HepG2 (cell line): ENCODE data around the gene OR2T33. TPM values are rescaled to one million over a fixed set of nuclear protein-coding genes. Genes with fewer than 3 reads are reported as not detected.

Experiments
- ATAC-seq: fragments of 200-7000 bp; cut with Tn5 transposase; 3 replicates; pipeline ENCODE4 v1.9.1; 2020; ENCODE audit warnings: mild to moderate bottlenecking, moderate library complexity
- BruUV-seq: library from RNA; stranded (reverse); fragments of 400-500 nt; replicated peaks from 2 replicates; lab custom pipeline; 2021; lab: Mats Ljungman, UMichigan
- CTCF ChIA-PET: fragments of 300-600 bp; formaldehyde crosslinking; extraction: SDS; loops from one replicate; lab custom pipeline; 2021; ENCODE audit warnings: low total read pairs, inconsistent platforms, low intra/inter-chr PET ratio; lab: Yijun Ruan, JAX
- POLR2A ChIA-PET: fragments of 350-600 bp; sonication (Branson Sonifier 250); formaldehyde crosslinking; loops from one replicate; lab custom pipeline; 2020; ENCODE audit warnings: antibody characterized with exemption, inconsistent platforms; lab: Yijun Ruan, JAX
- DNase-seq: peaks from one replicate; pipeline ENCODE4 v3.0.0-alpha.2; 2015; ENCODE audit warnings: low spot score
- FAIRE-seq: peaks from 3 replicates; lab custom pipeline; 2011; peaks lifted over from hg19 to GRCh38; lab: Jason Lieb, UNC
- H2AFZ ChIP-seq: one replicate; pipeline ENCODE4 v1.6.1; 2011; ENCODE audit warnings: low read length, inconsistent platforms
- H3K27ac ChIP-seq: fragments of 300-600 bp; 3 replicates; pipeline ENCODE4 v1.8.0; 2011; ENCODE audit warnings: mixed run types, mild to moderate bottlenecking, mixed read lengths, low read length, inconsistent platforms; ENCODE audit not compliant: insufficient read depth; ENCODE audit errors: extremely low read length
- H3K27me3 ChIP-seq, 2 experiments: fragments of 200-600 bp in 1 of 2; 2 replicates in 1 of 2; 3 replicates in 1 of 2; pipeline versions ENCODE4 v1.6.0 to v1.8.0; 2011; ENCODE audit warnings: low read length in 2 of 2, mild to moderate bottlenecking in 2 of 2, moderate library complexity in 2 of 2, inconsistent platforms in 1 of 2; ENCODE audit not compliant: insufficient read depth in 2 of 2, control insufficient read depth in 1 of 2
- H3K36me3 ChIP-seq, 2 experiments: fragments of 200-600 bp in 1 of 2; replicated peaks in 1 of 2; 2 replicates in 1 of 2; 3 replicates in 1 of 2; pipeline versions ENCODE4 v1.5.1 to v1.8.0; 2011; ENCODE audit warnings: low read length in 2 of 2, inconsistent platforms in 1 of 2; ENCODE audit not compliant: insufficient read depth in 2 of 2, control insufficient read depth in 1 of 2
- H3K4me1 ChIP-seq: 2 replicates; pipeline ENCODE4 v1.5.1; 2012; ENCODE audit warnings: low read length, inconsistent platforms; ENCODE audit not compliant: insufficient read depth
- H3K4me2 ChIP-seq: 2 replicates; pipeline ENCODE4 v1.6.0; 2011; ENCODE audit warnings: low read depth, low read length, inconsistent platforms
- H3K4me3 ChIP-seq, 3 experiments: fragments of 200-600 bp in 1 of 3; sonication (generic), shearing (Covaris generic) in 1 of 3; replicated peaks in 1 of 3; 2 replicates each; pipeline ENCODE4 v1.5.1; 2011 to 2016; ENCODE audit warnings: low read length in 3 of 3, inconsistent platforms in 2 of 3, low read depth in 2 of 3, mild to moderate bottlenecking in 2 of 3, control low read depth in 1 of 3, mixed read lengths in 1 of 3; ENCODE audit not compliant: insufficient read depth in 1 of 3
- H3K79me2 ChIP-seq: one replicate; pipeline ENCODE4 v1.6.1; 2011; ENCODE audit warnings: low read length, inconsistent platforms; ENCODE audit not compliant: insufficient read depth
- H3K9ac ChIP-seq: 2 replicates; pipeline ENCODE4 v1.6.0; 2011; ENCODE audit warnings: mild to moderate bottlenecking, low read depth, low read length, inconsistent platforms; ENCODE audit not compliant: insufficient read depth
- H3K9me3 ChIP-seq: 2 replicates; pipeline ENCODE4 v1.5.1; 2012; ENCODE audit warnings: mild to moderate bottlenecking, low read length
- H4K20me1 ChIP-seq: 2 replicates; pipeline ENCODE4 v1.6.0; 2011; ENCODE audit warnings: inconsistent platforms, mild to moderate bottlenecking, low read length, moderate library complexity; ENCODE audit not compliant: insufficient read depth
- BRD4 ChIP-seq: sonication (generic); formaldehyde crosslinking; IDR thresholded peaks from 2 replicates; pipeline ENCODE4 v1.4.0; 2020; ENCODE audit warnings: missing genetic modification reagents
- ERF ChIP-seq: IDR thresholded peaks from 2 replicates; pipeline ENCODE4 v1.6.1; 2018; ENCODE audit warnings: missing biosample characterization, missing genetic modification reagents
- FOXK2 ChIP-seq: fragments of 450-650 bp; IDR thresholded peaks from 2 replicates; pipeline ENCODE4 v1.6.1; 2016
- KAT2B ChIP-seq: fragments of 150-350 bp; IDR thresholded peaks from 2 replicates; pipeline ENCODE4 v1.6.1; 2014; ENCODE audit warnings: low read depth, low read length, borderline replicate concordance
- NAIF1 ChIP-seq: sonication (generic); formaldehyde crosslinking; IDR thresholded peaks from 2 replicates; pipeline ENCODE4 v1.5.0; 2020; ENCODE audit warnings: mild to moderate bottlenecking, missing genetic modification reagents, borderline replicate concordance
- NR1H2 ChIP-seq: sonication (generic); formaldehyde crosslinking; IDR thresholded peaks from 2 replicates; pipeline ENCODE4 v1.8.1; 2022; ENCODE audit warnings: low read depth, missing genetic modification reagents, borderline replicate concordance
- NR2F2 ChIP-seq: IDR thresholded peaks from 2 replicates; pipeline ENCODE4 v1.6.1; 2012; ENCODE audit warnings: low read depth, inconsistent platforms, borderline replicate concordance
- PRMT3 ChIP-seq: sonication (generic); formaldehyde crosslinking; IDR thresholded peaks from 2 replicates; pipeline ENCODE4 v1.8.1; 2022; ENCODE audit warnings: low read depth, mild to moderate bottlenecking, moderate library complexity, missing genetic modification reagents, borderline replicate concordance
- RBAK ChIP-seq: sonication (generic); formaldehyde crosslinking; IDR thresholded peaks from 2 replicates; pipeline ENCODE4 v1.5.1; 2020; ENCODE audit warnings: mild to moderate bottlenecking, missing genetic modification reagents
- SIX4 ChIP-seq: sonication (generic); formaldehyde crosslinking; IDR thresholded peaks from 2 replicates; pipeline ENCODE4 v1.4.0; 2020; ENCODE audit warnings: missing genetic modification reagents
- ZC3H13 ChIP-seq: sonication (generic); formaldehyde crosslinking; IDR thresholded peaks from 2 replicates; pipeline ENCODE4 v1.8.1; 2023; ENCODE audit warnings: mild to moderate bottlenecking, missing genetic modification reagents, moderate library complexity
- ZNF263 ChIP-seq: sonication (generic); formaldehyde crosslinking; IDR thresholded peaks from 2 replicates; pipeline ENCODE4 v1.4.0; 2020; ENCODE audit warnings: missing genetic modification reagents
- ZNF282 ChIP-seq: fragments of 450-650 bp; IDR thresholded peaks from 2 replicates; pipeline ENCODE4 v1.6.1; 2018; ENCODE audit not compliant: partially characterized antibody
- WGBS: methylation state at CpG from one replicate; pipeline ENCODE4 v1.1.6; 2017; ENCODE audit warnings: low lambda C conversion rate; 5-methylcytosine and 5-hydroxymethylcytosine counted together
- in situ Hi-C: cut with HindIII; loops from 2 replicates; pipeline ENCODE4 v1.10.0; 2017; ENCODE audit warnings: low pct_unique_long_range_greater_than_20kb; ENCODE audit not compliant: extremely low pct_ligation_motif_present
- intact Hi-C: fragments of 100-400 bp; cut with micrococcal nuclease; formaldehyde crosslinking; loops from one replicate; pipeline ENCODE4 v1.10.0; 2022; ENCODE audit not compliant: unreplicated experiment
- polyA plus RNA-seq, 8 experiments: library from polyadenylated mRNA; depleted of rRNA in 3 of 8; stranded (reverse) in 7 of 8; unstranded in 1 of 8; fragments of >200 nt; fragmentation: Illumina TruSeq in 4 of 8; extraction: Trizol in 4 of 8; gene quantifications; 2 replicates each; pipeline versions ENCODE4 v1.2.1 to v1.2.3, GENCODE V29; 2011 to 2016; ENCODE audit warnings: low read depth in 4 of 8, missing spikeins in 1 of 8, mixed read lengths in 1 of 8; ENCODE audit not compliant: insufficient read depth in 1 of 8
- total RNA-seq, 5 experiments: library from RNA; depleted of rRNA; stranded (reverse); fragments of >200 nt; fragmentation: Illumina TruSeq; extraction: Trizol; gene quantifications; 2 replicates each; pipeline ENCODE4 v1.2.3, GENCODE V29; 2016; ENCODE audit warnings: low read depth in 1 of 5
- TF ChIP-seq, protein P1 (sequence below): sonication (generic); formaldehyde crosslinking; IDR thresholded peaks from 2 replicates; pipeline ENCODE4 v1.5.1; 2020; ENCODE audit warnings: mild to moderate bottlenecking, missing genetic modification reagents, borderline replicate concordance
- TF ChIP-seq, protein P2 (sequence below): sonication (generic); formaldehyde crosslinking; IDR thresholded peaks from 2 replicates; pipeline ENCODE4 v1.4.0; 2020; ENCODE audit warnings: mild to moderate bottlenecking, missing genetic modification reagents
- TF ChIP-seq, protein P3 (sequence below): sonication (generic); formaldehyde crosslinking; IDR thresholded peaks from 2 replicates; pipeline ENCODE4 v1.8.0; 2022; ENCODE audit warnings: low read depth, missing genetic modification reagents

Gene OR2T33
- total and polyA plus RNA-seq, 2 of the 13 experiments (the other 11 are each of a cell fraction or from before 2014, with no cell fraction given) = not detected

- no TSS peak for BruUV-seq
- no peak for FAIRE-seq
- in situ Hi-C loops = no loop called here
Measured at GRCh38 chr1:248324468-248324867, 46.7 kb upstream of the OR2T33 start, which contains the start of gene OR2M7. Gene OR2M7, minus strand, starts transcription at chr1:248324568. Its CDS starts 0 bp downstream, at chr1:248324568.

More at GRCh38 chr1:248324468-248324867, 46.7 kb upstream of the OR2T33 start, which contains the start of gene OR2M7:
- Histone ChIP-seq H3K36me3 (no peaks in the 10 kb centered on the region), H3K9ac (no peak within 1 kb of the TSS), H3K4me2 (no peak within 1 kb of the TSS), H2AFZ (no peak within 1 kb of the TSS), H3K4me3 (no peak within 1 kb of the TSS), H3K9me3 (peaks cover 76% of the 10 kb centered on the region), H3K27me3 (no peaks in the 10 kb centered on the region), H4K20me1 (no peaks in the 10 kb centered on the region), H3K4me1 (no peaks in the 10 kb centered on the region), H3K79me2 (no peaks in the 10 kb centered on the region), H3K27ac (no peak within 1 kb of the TSS)
- ChIA-PET POLR2A (no interaction called here), CTCF (no interaction called here)
- intact Hi-C loops = no loop called here
- DNase-seq (no peak), ATAC-seq (no peak)
- TF ChIP-seq, protein P1, sequence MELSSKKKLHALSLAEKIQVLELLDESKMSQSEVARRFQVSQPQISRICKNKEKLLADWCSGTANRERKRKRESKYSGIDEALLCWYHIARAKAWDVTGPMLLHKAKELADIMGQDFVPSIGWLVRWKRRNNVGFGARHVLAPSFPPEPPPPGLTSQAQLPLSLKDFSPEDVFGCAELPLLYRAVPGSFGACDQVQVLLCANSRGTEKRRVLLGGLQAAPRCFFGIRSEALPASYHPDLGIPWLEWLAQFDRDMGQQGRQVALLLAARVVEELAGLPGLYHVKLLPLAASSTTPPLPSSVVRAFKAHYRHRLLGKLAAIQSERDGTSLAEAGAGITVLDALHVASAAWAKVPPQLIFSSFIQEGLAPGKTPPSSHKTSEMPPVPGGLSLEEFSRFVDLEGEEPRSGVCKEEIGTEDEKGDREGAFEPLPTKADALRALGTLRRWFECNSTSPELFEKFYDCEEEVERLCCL (CRISPR knock-in tag) = no peak
- TF ChIP-seq PRMT3 (CRISPR knock-in tag) = no peak
- no peak for TF ChIP-seq NAIF1 (CRISPR knock-in tag)
- no peak for TF ChIP-seq FOXK2
- TF ChIP-seq, protein P2, sequence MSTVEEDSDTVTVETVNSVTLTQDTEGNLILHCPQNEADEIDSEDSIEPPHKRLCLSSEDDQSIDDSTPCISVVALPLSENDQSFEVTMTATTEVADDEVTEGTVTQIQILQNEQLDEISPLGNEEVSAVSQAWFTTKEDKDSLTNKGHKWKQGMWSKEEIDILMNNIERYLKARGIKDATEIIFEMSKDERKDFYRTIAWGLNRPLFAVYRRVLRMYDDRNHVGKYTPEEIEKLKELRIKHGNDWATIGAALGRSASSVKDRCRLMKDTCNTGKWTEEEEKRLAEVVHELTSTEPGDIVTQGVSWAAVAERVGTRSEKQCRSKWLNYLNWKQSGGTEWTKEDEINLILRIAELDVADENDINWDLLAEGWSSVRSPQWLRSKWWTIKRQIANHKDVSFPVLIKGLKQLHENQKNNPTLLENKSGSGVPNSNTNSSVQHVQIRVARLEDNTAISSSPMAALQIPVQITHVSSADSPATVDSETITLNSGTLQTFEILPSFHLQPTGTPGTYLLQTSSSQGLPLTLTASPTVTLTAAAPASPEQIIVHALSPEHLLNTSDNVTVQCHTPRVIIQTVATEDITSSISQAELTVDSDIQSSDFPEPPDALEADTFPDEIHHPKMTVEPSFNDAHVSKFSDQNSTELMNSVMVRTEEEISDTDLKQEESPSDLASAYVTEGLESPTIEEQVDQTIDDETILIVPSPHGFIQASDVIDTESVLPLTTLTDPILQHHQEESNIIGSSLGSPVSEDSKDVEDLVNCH (CRISPR knock-in tag) = no peak
- TF ChIP-seq BRD4 (CRISPR knock-in tag) = no peak
- TF ChIP-seq KAT2B = no peak
- no peak for TF ChIP-seq ZC3H13 (CRISPR knock-in tag)
- TF ChIP-seq ZNF282 = no peak
- no peak for TF ChIP-seq ERF (CRISPR knock-in tag)
- TF ChIP-seq, protein P3, sequence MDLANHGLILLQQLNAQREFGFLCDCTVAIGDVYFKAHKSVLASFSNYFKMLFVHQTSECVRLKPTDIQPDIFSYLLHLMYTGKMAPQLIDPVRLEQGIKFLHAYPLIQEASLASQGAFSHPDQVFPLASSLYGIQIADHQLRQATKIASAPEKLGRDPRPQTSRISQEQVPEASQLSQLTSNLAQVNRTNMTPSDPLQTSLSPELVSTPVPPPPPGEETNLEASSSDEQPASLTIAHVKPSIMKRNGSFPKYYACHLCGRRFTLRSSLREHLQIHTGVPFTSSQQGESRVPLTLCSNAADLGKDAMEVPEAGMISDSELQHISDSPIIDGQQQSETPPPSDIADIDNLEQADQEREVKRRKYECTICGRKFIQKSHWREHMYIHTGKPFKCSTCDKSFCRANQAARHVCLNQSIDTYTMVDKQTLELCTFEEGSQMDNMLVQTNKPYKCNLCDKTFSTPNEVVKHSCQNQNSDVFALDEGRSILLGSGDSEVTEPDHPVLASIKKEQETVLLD (CRISPR knock-in tag) = no peak
- no peak for TF ChIP-seq NR1H2 (CRISPR knock-in tag)
- TF ChIP-seq SIX4 (CRISPR knock-in tag) = no peak
- no peak for TF ChIP-seq ZNF263 (CRISPR knock-in tag)
- TF ChIP-seq RBAK (CRISPR knock-in tag) = no peak
- TF ChIP-seq NR2F2 = no peak
- 6% methylated on average over 1 of the region's 1 CpG for WGBS
